ENCODE measurements around the gene IGFBP3. TPM values are rescaled to one million over a fixed set of nuclear protein-coding genes. Genes with fewer than 3 reads are reported as not detected.
A peak's percentile ranks its signal among the peaks of the same experiment; 100 is the strongest.

Gene IGFBP3
- total and polyA plus RNA-seq, 2 of the 13 experiments (the other 11 are each of a cell fraction or from before 2014, with no cell fraction given), result 57.5 TPM; not detected in 1

DNA sequence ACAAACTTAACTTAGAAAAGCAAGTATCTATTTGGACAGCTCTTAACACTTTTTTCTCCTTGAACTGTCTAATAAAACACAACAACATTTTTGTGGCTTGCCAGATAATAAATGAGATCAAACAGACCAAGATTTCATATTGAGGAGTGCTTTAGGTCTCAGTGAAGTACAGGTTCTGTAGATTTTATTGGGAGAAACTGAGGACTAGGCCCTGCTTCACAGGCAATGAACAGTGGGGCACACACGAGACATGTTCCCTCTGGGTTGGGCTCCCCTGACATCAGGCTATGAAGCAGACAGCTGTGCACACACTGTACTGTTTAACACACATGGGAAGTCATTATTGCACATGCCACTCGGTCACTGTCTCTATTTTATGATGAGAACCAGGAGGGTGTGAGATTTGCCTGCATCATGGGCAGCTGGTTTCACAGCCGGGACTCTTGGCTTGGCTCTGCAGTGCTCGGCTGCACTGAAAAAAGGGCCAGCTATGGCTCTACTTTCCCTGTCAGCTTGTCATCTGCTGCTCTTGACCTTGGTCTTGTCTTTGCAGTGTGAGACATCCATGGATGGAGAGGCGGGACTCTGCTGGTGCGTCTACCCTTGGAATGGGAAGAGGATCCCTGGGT lies 28.6 kb downstream of the IGFBP3 start (continued):
- TF ChIP-seq ISX (CRISPR knock-in tag; conservative IDR thresholded peaks at IDR 0.05), result 0 out of 2 replicates have a peak, but pooled peaks have one; percentile 53
- no peak; the same call in 1 of the 2 replicates for TF ChIP-seq PHF8 (CRISPR knock-in tag; IDR thresholded peaks at IDR 0.05)
- TF ChIP-seq, protein P1, sequence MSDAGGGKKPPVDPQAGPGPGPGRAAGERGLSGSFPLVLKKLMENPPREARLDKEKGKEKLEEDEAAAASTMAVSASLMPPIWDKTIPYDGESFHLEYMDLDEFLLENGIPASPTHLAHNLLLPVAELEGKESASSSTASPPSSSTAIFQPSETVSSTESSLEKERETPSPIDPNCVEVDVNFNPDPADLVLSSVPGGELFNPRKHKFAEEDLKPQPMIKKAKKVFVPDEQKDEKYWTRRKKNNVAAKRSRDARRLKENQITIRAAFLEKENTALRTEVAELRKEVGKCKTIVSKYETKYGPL (CRISPR knock-in tag; IDR thresholded peaks at IDR 0.05), result no peak
- TF ChIP-seq NR3C1 (CRISPR knock-in tag; IDR thresholded peaks at IDR 0.05), result no peak
- TF ChIP-seq, protein P2, sequence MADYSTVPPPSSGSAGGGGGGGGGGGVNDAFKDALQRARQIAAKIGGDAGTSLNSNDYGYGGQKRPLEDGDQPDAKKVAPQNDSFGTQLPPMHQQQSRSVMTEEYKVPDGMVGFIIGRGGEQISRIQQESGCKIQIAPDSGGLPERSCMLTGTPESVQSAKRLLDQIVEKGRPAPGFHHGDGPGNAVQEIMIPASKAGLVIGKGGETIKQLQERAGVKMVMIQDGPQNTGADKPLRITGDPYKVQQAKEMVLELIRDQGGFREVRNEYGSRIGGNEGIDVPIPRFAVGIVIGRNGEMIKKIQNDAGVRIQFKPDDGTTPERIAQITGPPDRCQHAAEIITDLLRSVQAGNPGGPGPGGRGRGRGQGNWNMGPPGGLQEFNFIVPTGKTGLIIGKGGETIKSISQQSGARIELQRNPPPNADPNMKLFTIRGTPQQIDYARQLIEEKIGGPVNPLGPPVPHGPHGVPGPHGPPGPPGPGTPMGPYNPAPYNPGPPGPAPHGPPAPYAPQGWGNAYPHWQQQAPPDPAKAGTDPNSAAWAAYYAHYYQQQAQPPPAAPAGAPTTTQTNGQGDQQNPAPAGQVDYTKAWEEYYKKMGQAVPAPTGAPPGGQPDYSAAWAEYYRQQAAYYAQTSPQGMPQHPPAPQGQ (CRISPR knock-in tag; IDR thresholded peaks at IDR 0.05; ENCODE audit: borderline replicate concordance), result peak; percentile 99
- no peak for TF ChIP-seq ZKSCAN1 (IDR thresholded peaks at IDR 0.05; ENCODE audit: low read length)
- no peak for TF ChIP-seq FOXA1 (IDR thresholded peaks at IDR 0.05)
- no peak for TF ChIP-seq FOXA1 (CRISPR knock-in tag; IDR thresholded peaks at IDR 0.05)
- TF ChIP-seq ZNF678 (CRISPR knock-in tag; IDR thresholded peaks at IDR 0.05), result no peak
- TF ChIP-seq CENPX (CRISPR knock-in tag; IDR thresholded peaks at IDR 0.05), result no peak
- no peak; the same call in 1 of the 2 replicates for TF ChIP-seq ZNF652 (CRISPR knock-in tag; IDR thresholded peaks at IDR 0.05; ENCODE audit: borderline replicate concordance, low read depth)
- TF ChIP-seq, protein P3, sequence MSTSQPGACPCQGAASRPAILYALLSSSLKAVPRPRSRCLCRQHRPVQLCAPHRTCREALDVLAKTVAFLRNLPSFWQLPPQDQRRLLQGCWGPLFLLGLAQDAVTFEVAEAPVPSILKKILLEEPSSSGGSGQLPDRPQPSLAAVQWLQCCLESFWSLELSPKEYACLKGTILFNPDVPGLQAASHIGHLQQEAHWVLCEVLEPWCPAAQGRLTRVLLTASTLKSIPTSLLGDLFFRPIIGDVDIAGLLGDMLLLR (CRISPR knock-in tag; IDR thresholded peaks at IDR 0.05), result no peak
- TF ChIP-seq, protein P4, sequence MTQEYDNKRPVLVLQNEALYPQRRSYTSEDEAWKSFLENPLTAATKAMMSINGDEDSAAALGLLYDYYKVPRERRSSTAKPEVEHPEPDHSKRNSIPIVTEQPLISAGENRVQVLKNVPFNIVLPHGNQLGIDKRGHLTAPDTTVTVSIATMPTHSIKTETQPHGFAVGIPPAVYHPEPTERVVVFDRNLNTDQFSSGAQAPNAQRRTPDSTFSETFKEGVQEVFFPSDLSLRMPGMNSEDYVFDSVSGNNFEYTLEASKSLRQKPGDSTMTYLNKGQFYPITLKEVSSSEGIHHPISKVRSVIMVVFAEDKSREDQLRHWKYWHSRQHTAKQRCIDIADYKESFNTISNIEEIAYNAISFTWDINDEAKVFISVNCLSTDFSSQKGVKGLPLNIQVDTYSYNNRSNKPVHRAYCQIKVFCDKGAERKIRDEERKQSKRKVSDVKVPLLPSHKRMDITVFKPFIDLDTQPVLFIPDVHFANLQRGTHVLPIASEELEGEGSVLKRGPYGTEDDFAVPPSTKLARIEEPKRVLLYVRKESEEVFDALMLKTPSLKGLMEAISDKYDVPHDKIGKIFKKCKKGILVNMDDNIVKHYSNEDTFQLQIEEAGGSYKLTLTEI (CRISPR knock-in tag; conservative IDR thresholded peaks at IDR 0.05), result no peak
- 0 out of 2 replicates have a peak, but pooled peaks have one; percentile 29 for TF ChIP-seq ZNF674 (CRISPR knock-in tag; IDR thresholded peaks at IDR 0.05; ENCODE audit: low read depth)
- TF ChIP-seq GABPB1 (CRISPR knock-in tag; IDR thresholded peaks at IDR 0.05), result no peak
- no peak for TF ChIP-seq PLRG1 (conservative IDR thresholded peaks at IDR 0.05)
- TF ChIP-seq, protein P5, sequence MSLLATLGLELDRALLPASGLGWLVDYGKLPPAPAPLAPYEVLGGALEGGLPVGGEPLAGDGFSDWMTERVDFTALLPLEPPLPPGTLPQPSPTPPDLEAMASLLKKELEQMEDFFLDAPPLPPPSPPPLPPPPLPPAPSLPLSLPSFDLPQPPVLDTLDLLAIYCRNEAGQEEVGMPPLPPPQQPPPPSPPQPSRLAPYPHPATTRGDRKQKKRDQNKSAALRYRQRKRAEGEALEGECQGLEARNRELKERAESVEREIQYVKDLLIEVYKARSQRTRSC (CRISPR knock-in tag; IDR thresholded peaks at IDR 0.05; ENCODE audit: low read depth), result no peak
- no peak for TF ChIP-seq ZFP36 (IDR thresholded peaks at IDR 0.05; ENCODE audit: borderline replicate concordance, low read depth, low read length, partially characterized antibody)
- TF ChIP-seq, protein P6, sequence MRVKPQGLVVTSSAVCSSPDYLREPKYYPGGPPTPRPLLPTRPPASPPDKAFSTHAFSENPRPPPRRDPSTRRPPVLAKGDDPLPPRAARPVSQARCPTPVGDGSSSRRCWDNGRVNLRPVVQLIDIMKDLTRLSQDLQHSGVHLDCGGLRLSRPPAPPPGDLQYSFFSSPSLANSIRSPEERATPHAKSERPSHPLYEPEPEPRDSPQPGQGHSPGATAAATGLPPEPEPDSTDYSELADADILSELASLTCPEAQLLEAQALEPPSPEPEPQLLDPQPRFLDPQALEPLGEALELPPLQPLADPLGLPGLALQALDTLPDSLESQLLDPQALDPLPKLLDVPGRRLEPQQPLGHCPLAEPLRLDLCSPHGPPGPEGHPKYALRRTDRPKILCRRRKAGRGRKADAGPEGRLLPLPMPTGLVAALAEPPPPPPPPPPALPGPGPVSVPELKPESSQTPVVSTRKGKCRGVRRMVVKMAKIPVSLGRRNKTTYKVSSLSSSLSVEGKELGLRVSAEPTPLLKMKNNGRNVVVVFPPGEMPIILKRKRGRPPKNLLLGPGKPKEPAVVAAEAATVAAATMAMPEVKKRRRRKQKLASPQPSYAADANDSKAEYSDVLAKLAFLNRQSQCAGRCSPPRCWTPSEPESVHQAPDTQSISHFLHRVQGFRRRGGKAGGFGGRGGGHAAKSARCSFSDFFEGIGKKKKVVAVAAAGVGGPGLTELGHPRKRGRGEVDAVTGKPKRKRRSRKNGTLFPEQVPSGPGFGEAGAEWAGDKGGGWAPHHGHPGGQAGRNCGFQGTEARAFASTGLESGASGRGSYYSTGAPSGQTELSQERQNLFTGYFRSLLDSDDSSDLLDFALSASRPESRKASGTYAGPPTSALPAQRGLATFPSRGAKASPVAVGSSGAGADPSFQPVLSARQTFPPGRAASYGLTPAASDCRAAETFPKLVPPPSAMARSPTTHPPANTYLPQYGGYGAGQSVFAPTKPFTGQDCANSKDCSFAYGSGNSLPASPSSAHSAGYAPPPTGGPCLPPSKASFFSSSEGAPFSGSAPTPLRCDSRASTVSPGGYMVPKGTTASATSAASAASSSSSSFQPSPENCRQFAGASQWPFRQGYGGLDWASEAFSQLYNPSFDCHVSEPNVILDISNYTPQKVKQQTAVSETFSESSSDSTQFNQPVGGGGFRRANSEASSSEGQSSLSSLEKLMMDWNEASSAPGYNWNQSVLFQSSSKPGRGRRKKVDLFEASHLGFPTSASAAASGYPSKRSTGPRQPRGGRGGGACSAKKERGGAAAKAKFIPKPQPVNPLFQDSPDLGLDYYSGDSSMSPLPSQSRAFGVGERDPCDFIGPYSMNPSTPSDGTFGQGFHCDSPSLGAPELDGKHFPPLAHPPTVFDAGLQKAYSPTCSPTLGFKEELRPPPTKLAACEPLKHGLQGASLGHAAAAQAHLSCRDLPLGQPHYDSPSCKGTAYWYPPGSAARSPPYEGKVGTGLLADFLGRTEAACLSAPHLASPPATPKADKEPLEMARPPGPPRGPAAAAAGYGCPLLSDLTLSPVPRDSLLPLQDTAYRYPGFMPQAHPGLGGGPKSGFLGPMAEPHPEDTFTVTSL (CRISPR knock-in tag; IDR thresholded peaks at IDR 0.05; ENCODE audit: borderline replicate concordance), result no peak

Data from HepG2 (cell line).